Ammon's horn (tissue), 1 donor: ENCODE measurements around the gene INO80.
"Not testable (repeated sequence)": the region's sequence is repeated elsewhere in the genome, so short reads cannot be mapped to it uniquely, and the experiment has no call there.

Experiments
- DNase-seq: peaks from one replicate; pipeline ENCODE4 v3.0.0-alpha.2; 2016; ENCODE audit warnings: low spot score

The INO80 gene

GRCh38 chr15:41115652-41116115 is 396 bp downstream of the INO80 start:
- DNase-seq = peak; percentile 39

- DNase-seq = peak; percentile 48
These were observed 874 bp downstream of the INO80 start for GRCh38 chr15:41115161-41115651.

- DNase-seq = no peak
These were observed 9.1 kb downstream of the INO80 start for GRCh38 chr15:41106947-41107346.

- DNase-seq = no peak
These were observed 10.4 kb downstream of the INO80 start for GRCh38 chr15:41105348-41106334.

- DNase-seq = no peak
These were observed 11.8 kb downstream of the INO80 start for GRCh38 chr15:41104234-41104633.

GRCh38 chr15:41102854-41103253 is 13.2 kb downstream of the INO80 start:
- peak; percentile 16 for DNase-seq

- DNase-seq = no peak
These were observed 19.9 kb downstream of the INO80 start for GRCh38 chr15:41096178-41096577.

GRCh38 chr15:41085029-41085428 is 31.1 kb downstream of the INO80 start:
- no peak for DNase-seq

GRCh38 chr15:41080144-41080543 is 35.9 kb downstream of the INO80 start:
- no peak for DNase-seq

- DNase-seq = no peak
These were observed 36.4 kb downstream of the INO80 start for GRCh38 chr15:41079717-41080116.

GRCh38 chr15:41078879-41079278 is 37.2 kb downstream of the INO80 start:
- not testable (repeated sequence) for DNase-seq

GRCh38 chr15:41078125-41078524 is 38.0 kb downstream of the INO80 start:
- DNase-seq = no peak

- DNase-seq = no peak
These were observed 43.1 kb downstream of the INO80 start for GRCh38 chr15:41073028-41073427.

GRCh38 chr15:41072013-41072412 is 44.1 kb downstream of the INO80 start:
- no peak for DNase-seq

GRCh38 chr15:41066516-41066915 is 49.6 kb downstream of the INO80 start:
- no peak for DNase-seq

- no peak for DNase-seq
These were observed 54.4 kb downstream of the INO80 start for GRCh38 chr15:41061667-41062066.

- DNase-seq = no peak
These were observed 55.6 kb downstream of the INO80 start for GRCh38 chr15:41060505-41060904.

- no peak for DNase-seq
These were observed 59.3 kb downstream of the INO80 start for GRCh38 chr15:41056810-41057209.

GRCh38 chr15:41055706-41056105 is 60.4 kb downstream of the INO80 start:
- no peak for DNase-seq

GRCh38 chr15:41051139-41051538 is 64.9 kb downstream of the INO80 start:
- no peak for DNase-seq

GRCh38 chr15:41048852-41049251 is 67.2 kb downstream of the INO80 start:
- no peak for DNase-seq

- DNase-seq = no peak
These were observed 67.7 kb downstream of the INO80 start for GRCh38 chr15:41048397-41048796.

GRCh38 chr15:41047474-41047873 is 68.6 kb downstream of the INO80 start:
- no peak for DNase-seq
